CD4-positive, alpha-beta T cell (primary cell): ENCODE results near the gene RNF223. TPM values are rescaled to one million over a fixed set of nuclear protein-coding genes. Genes with fewer than 3 reads are reported as not detected.

ENCODE experiments used
- ATAC-seq: fragments of 200-7000 bp; cut with Tn5 transposase; one replicate; pipeline ENCODE4 v1.10.0; 2022; ENCODE audit warnings: mild to moderate bottlenecking; ENCODE audit not compliant: poor library complexity
- CTCF ChIA-PET: fragments of 350-600 bp; sonication (Branson Sonifier 250); formaldehyde crosslinking; loops from one replicate; lab custom pipeline; 2021; ENCODE audit warnings: antibody characterized with exemption, inconsistent platforms; lab: Charles Lee
- POLR2A ChIA-PET: fragments of 350-600 bp; sonication (Branson Sonifier 250); formaldehyde crosslinking; loops from one replicate; lab custom pipeline; 2021; ENCODE audit warnings: antibody characterized with exemption, inconsistent platforms; lab: Charles Lee
- DNase-seq, 14 experiments: peaks; one replicate each; pipeline ENCODE4 v3.0.0-alpha.2; 2013 to 2020; ENCODE audit warnings: mixed read lengths in 2 of 14
- H3K27ac ChIP-seq, 2 donors: one replicate each; pipeline versions ENCODE4 v1.5.1 to v1.7.0; 2013; ENCODE audit warnings: low read length in 2 of 2, low read depth in 1 of 2, mild to moderate bottlenecking in 1 of 2
- H3K27me3 ChIP-seq, 2 experiments: 1 replicate in 1 of 2; 2 replicates in 1 of 2; pipeline versions ENCODE4 v1.6.1 to v1.7.0; 2013; ENCODE audit warnings: low read length in 2 of 2, control low read depth in 1 of 2, mild to moderate bottlenecking in 1 of 2, moderate library complexity in 1 of 2; ENCODE audit not compliant: insufficient read depth in 2 of 2, control insufficient read depth in 1 of 2
- H3K36me3 ChIP-seq: one replicate; pipeline ENCODE4 v1.6.1; 2013; ENCODE audit warnings: low read length, control low read depth; ENCODE audit not compliant: insufficient read depth
- H3K4me1 ChIP-seq: one replicate; pipeline ENCODE4 v1.6.1; 2013; ENCODE audit warnings: low read length, control low read depth; ENCODE audit not compliant: insufficient read depth
- H3K4me3 ChIP-seq: one replicate; pipeline ENCODE4 v1.5.1; 2013; ENCODE audit warnings: mild to moderate bottlenecking, low read length, moderate library complexity
- H3K9me3 ChIP-seq, 2 experiments: 1 replicate in 1 of 2; 2 replicates in 1 of 2; pipeline versions ENCODE4 v1.6.1 to v1.7.0; 2013; ENCODE audit warnings: low read length in 2 of 2, mild to moderate bottlenecking in 2 of 2, control low read depth in 1 of 2, moderate library complexity in 1 of 2; ENCODE audit not compliant: control insufficient read depth in 1 of 2, insufficient read depth in 1 of 2
- H3K27ac Mint-ChIP-seq: one replicate; pipeline ENCODE4 v1.8.0; 2020; ENCODE audit warnings: mixed read lengths
- H3K27me3 Mint-ChIP-seq: one replicate; pipeline ENCODE4 v1.8.0; 2021; ENCODE audit warnings: mixed read lengths
- H3K36me3 Mint-ChIP-seq: one replicate; pipeline ENCODE4 v1.8.0; 2021; ENCODE audit warnings: low read depth, mixed read lengths
- H3K4me1 Mint-ChIP-seq: one replicate; pipeline ENCODE4 v1.8.0; 2021; ENCODE audit warnings: low read depth, mixed read lengths
- H3K4me3 Mint-ChIP-seq: one replicate; pipeline ENCODE4 v1.8.0; 2020; ENCODE audit warnings: mild to moderate bottlenecking, mixed read lengths
- H3K9me3 Mint-ChIP-seq: one replicate; pipeline ENCODE4 v1.8.0; 2020; ENCODE audit warnings: mixed read lengths
- CTCF ChIP-seq: fragments of 200-600 bp; IDR thresholded peaks from one replicate; pipeline ENCODE4 v1.8.0; 2022; ENCODE audit warnings: antibody characterized with exemption, mild to moderate bottlenecking
- intact Hi-C, 2 experiments: fragments of 100-400 bp; cut with DNase I in 1 of 2; cut with micrococcal nuclease in 1 of 2; formaldehyde crosslinking; loops; one replicate each; pipeline versions ENCODE4 v1.15.1 to v1.9.0; 2023 to 2025; cut with DNase I, micrococcal nuclease
- total RNA-seq, 174 experiments: library from RNA in 2 of 174; stranded (reverse) in 2 of 174; gene quantifications; one replicate each; pipeline ENCODE4 v1.2.3 and lab custom pipeline; 2021 to 2026

The RNF223 gene
- total RNA-seq, 2 experiments from 2014 or later, result not detected

GRCh38 chr1:1046243-1046642, 27.9 kb downstream of the RNF223 start:
- no peaks in the 10 kb centered on the region for H3K36me3 ChIP-seq
- POLR2A ChIA-PET, result no interaction called here
- H3K27ac Mint-ChIP-seq, result no peak overlapping the region

GRCh38 chr1:1045129-1045528, 29.0 kb downstream of the RNF223 start:
- ATAC-seq (no peak), DNase-seq (no peak)
- no peaks in the 10 kb centered on the region for H3K4me1 Mint-ChIP-seq
- H3K4me3 ChIP-seq, result no peak overlapping the region
- H3K27me3 ChIP-seq, result no peaks in the 10 kb centered on the region
- peaks cover 5% of the 10 kb centered on the region for H3K4me1 ChIP-seq
- POLR2A ChIA-PET, result no interaction called here
- CTCF ChIA-PET, result no interaction called here
- no peaks in the 10 kb centered on the region for H3K36me3 Mint-ChIP-seq
- H3K27me3 Mint-ChIP-seq, result no peaks in the 10 kb centered on the region
- H3K9me3 Mint-ChIP-seq, result no peaks in the 10 kb centered on the region
- no peaks in the 10 kb centered on the region for H3K36me3 ChIP-seq
- H3K27ac ChIP-seq, result no peak overlapping the region
- H3K27ac Mint-ChIP-seq, result no peak overlapping the region
- H3K9me3 ChIP-seq, result peaks cover 0 to 40% of the 10 kb centered on the region in 2 experiments
- TF ChIP-seq CTCF, result no peak
- no peak overlapping the region for H3K4me3 Mint-ChIP-seq
- intact Hi-C loops, result no loop called here

More at GRCh38 chr1:1046243-1046642, 27.9 kb downstream of the RNF223 start:
- intact Hi-C loops, result no loop called here
- H3K9me3 Mint-ChIP-seq, result no peaks in the 10 kb centered on the region
- ATAC-seq, result no peak
- Histone ChIP-seq H3K4me1 (no peaks in the 10 kb centered on the region), H3K27me3 (no peaks in the 10 kb centered on the region), H3K4me3 (no peak overlapping the region), H3K27ac (no peak overlapping the region), H3K9me3 (peaks cover 0 to 39% of the 10 kb centered on the region in 2 experiments)
- CTCF ChIA-PET, result no interaction called here
- no peak for TF ChIP-seq CTCF
- no peak for DNase-seq
- H3K36me3 Mint-ChIP-seq, result no peaks in the 10 kb centered on the region
- no peak overlapping the region for H3K4me3 Mint-ChIP-seq
- H3K4me1 Mint-ChIP-seq, result no peaks in the 10 kb centered on the region
- H3K27me3 Mint-ChIP-seq, result no peaks in the 10 kb centered on the region

- Histone ChIP-seq H3K27me3 (no peaks in the 10 kb centered on the region), H3K4me1 (peaks cover 11% of the 10 kb centered on the region), H3K27ac (no peak overlapping the region), H3K9me3 (peaks cover 0 to 40% of the 10 kb centered on the region in 2 experiments), H3K4me3 (no peak overlapping the region), H3K36me3 (no peaks in the 10 kb centered on the region)
- Mint-ChIP-seq H3K27me3 (peaks cover under 1% of the 10 kb centered on the region), H3K4me1 (peaks cover 4% of the 10 kb centered on the region), H3K4me3 (no peak overlapping the region), H3K9me3 (no peaks in the 10 kb centered on the region), H3K36me3 (no peaks in the 10 kb centered on the region), H3K27ac (no peak overlapping the region)
- no peak for TF ChIP-seq CTCF
- ChIA-PET CTCF (no interaction called here), POLR2A (no interaction called here)
- ATAC-seq (no peak), DNase-seq (peak in 1 of 14 experiments; percentile 54)
- intact Hi-C loops, result no loop called here
Measured at GRCh38 chr1:1044455-1045078, 29.5 kb downstream of the RNF223 start.
